ENCODE results near the gene ETV4. TPM values are rescaled to one million over a fixed set of nuclear protein-coding genes. Genes with fewer than 3 reads are reported as not detected.

The ETV4 gene
- total and polyA plus RNA-seq, 3 donors from 2014 or later: 1.4 to 2.2 (median 1.6) TPM

GRCh38 chr17:43545383-43545632 lies 832 bp downstream of the ETV4 start:
- no peak overlapping the region for H3K27ac ChIP-seq
- DNase-seq: no peak
- intact Hi-C loops (cut with DNase I; ENCODE audit: low total_unique reads): no loop called here

GRCh38 chr17:43543771-43544575 lies 2.2 kb downstream of the ETV4 start:
- DNase-seq: no peak
- H3K27me3 ChIP-seq: no peaks in the 10 kb centered on the region
- 57 to 64% methylated on average over 7 of the region's 7 CpGs for WGBS, 2 donors
- H3K27ac ChIP-seq: no peak overlapping the region
- TF ChIP-seq POLR2A (IDR thresholded peaks at IDR 0.05) (no peak), CTCF (IDR thresholded peaks at IDR 0.05) (no peak)
- no peaks in the 10 kb centered on the region for H3K36me3 ChIP-seq (ENCODE audit: low read depth, missing control alignments)
- H3K4me3 ChIP-seq: no peak overlapping the region
- H3K4me1 ChIP-seq: peaks cover 19% of the 10 kb centered on the region
- intact Hi-C loops (cut with DNase I; ENCODE audit: low total_unique reads): no loop called here
- H3K9me3 ChIP-seq: no peaks in the 10 kb centered on the region

More at GRCh38 chr17:43545383-43545632, 832 bp downstream of the ETV4 start:
- TF ChIP-seq POLR2A (IDR thresholded peaks at IDR 0.05) (no peak), CTCF (IDR thresholded peaks at IDR 0.05) (no peak)
- H3K36me3 ChIP-seq (ENCODE audit: low read depth, missing control alignments): no peaks in the 10 kb centered on the region
- 0% methylated on average over 15 of the region's 21 CpGs; no CpG with 5 or more reads in 1 of the 2 donors for WGBS, 2 donors
- H3K4me3 ChIP-seq: peak overlapping the region; percentile 24 to 54
- H3K9me3 ChIP-seq: no peaks in the 10 kb centered on the region
- no peaks in the 10 kb centered on the region for H3K27me3 ChIP-seq
- H3K4me1 ChIP-seq: peaks cover 19% of the 10 kb centered on the region

GRCh38 chr17:43543300-43543699 lies 2.8 kb downstream of the ETV4 start:
- Histone ChIP-seq H3K27me3 (no peaks in the 10 kb centered on the region), H3K36me3 (ENCODE audit: low read depth, missing control alignments) (no peaks in the 10 kb centered on the region), H3K4me3 (no peak overlapping the region), H3K27ac (no peak overlapping the region), H3K4me1 (peaks cover 19% of the 10 kb centered on the region), H3K9me3 (no peaks in the 10 kb centered on the region)
- DNase-seq: no peak
- intact Hi-C loops (cut with DNase I; ENCODE audit: low total_unique reads): no loop called here
- TF ChIP-seq POLR2A (IDR thresholded peaks at IDR 0.05) (no peak), CTCF (IDR thresholded peaks at IDR 0.05) (no peak)
- WGBS, 2 donors: 78 to 86% methylated on average over 4 of the region's 4 CpGs

GRCh38 chr17:43542859-43543258 lies 3.3 kb downstream of the ETV4 start:
- Histone ChIP-seq H3K9me3 (no peaks in the 10 kb centered on the region), H3K36me3 (ENCODE audit: low read depth, missing control alignments) (no peaks in the 10 kb centered on the region), H3K27me3 (no peaks in the 10 kb centered on the region), H3K4me1 (peaks cover 19% of the 10 kb centered on the region), H3K27ac (no peak overlapping the region), H3K4me3 (no peak overlapping the region)
- DNase-seq: no peak
- intact Hi-C loops (cut with DNase I; ENCODE audit: low total_unique reads): no loop called here
- 87 to 100% methylated on average over 7 to 8 of the region's 8 CpGs for WGBS, 2 donors
- TF ChIP-seq POLR2A (IDR thresholded peaks at IDR 0.05): no peak
- no peak for TF ChIP-seq CTCF (IDR thresholded peaks at IDR 0.05)

Data from testis (tissue), 3 donors.